SH-SY5Y (cell line): ENCODE measurements around the gene KSR1.

Source experiments
- GATA2 ChIP-seq: IDR thresholded peaks from 2 replicates; pipeline ENCODE4 v1.6.1; 2011; ENCODE audit warnings: mild to moderate bottlenecking, low read depth, low read length
- GATA3 ChIP-seq: IDR thresholded peaks from 2 replicates; pipeline ENCODE4 v1.6.1; 2011; ENCODE audit warnings: low read depth, mild to moderate bottlenecking, low read length, moderate library complexity

GRCh38 chr17:27628376-27628775, 172.1 kb downstream of the KSR1 start:
- no peak for TF ChIP-seq GATA2
- TF ChIP-seq GATA3 = no peak
